HG03354 (cell line): ENCODE data around the gene TMIE.

Experiments
- ATAC-seq: cut with Tn5 transposase; IDR thresholded peaks from one replicate; pipeline ENCODE4 v1.9.1; 2021; ENCODE audit warnings: mild to moderate bottlenecking; ENCODE audit not compliant: unreplicated experiment, poor library complexity, severe bottlenecking

Gene TMIE

DNA sequence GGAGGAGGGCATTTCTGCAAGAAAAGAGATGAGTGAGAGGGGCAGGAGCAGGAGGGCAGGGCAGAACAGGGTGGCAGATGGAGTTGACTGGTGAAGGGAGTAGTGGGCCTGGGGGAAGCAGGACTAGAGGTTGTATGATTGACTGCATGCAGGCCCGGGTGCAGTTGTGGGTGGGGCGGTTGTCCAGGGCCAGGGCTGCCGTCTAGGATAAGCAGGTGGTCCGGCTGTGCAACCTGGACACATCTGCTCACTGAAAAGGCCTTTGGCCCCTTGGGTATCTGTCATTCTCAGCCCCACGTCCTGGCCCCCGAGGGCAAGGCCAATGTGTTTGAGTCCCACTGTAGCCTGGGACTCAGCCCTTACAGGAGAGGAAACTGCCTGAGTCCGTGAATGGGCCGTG is 33.1 kb upstream of the TMIE start:
- no peak for ATAC-seq

DNA sequence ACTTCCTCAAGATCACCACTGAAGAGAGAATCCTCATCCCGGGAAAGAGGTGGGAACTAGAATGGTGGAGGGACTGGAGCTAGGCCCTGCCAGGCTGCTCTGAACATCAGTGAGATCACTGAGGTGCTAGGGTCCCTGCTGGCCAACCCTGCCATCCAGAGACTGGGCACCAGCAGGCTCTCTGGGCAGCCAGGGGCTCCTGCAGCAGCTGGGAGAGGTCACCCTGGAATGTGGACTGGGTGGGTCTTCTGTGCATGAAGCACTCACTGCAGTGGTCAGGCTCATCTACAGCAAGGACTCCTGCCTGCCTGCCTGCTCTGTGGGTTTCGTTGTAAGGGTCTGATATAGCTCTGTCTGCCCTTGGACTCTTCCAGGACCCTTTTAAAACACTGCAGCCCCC is 32.6 kb upstream of the TMIE start:
- no peak for ATAC-seq

DNA sequence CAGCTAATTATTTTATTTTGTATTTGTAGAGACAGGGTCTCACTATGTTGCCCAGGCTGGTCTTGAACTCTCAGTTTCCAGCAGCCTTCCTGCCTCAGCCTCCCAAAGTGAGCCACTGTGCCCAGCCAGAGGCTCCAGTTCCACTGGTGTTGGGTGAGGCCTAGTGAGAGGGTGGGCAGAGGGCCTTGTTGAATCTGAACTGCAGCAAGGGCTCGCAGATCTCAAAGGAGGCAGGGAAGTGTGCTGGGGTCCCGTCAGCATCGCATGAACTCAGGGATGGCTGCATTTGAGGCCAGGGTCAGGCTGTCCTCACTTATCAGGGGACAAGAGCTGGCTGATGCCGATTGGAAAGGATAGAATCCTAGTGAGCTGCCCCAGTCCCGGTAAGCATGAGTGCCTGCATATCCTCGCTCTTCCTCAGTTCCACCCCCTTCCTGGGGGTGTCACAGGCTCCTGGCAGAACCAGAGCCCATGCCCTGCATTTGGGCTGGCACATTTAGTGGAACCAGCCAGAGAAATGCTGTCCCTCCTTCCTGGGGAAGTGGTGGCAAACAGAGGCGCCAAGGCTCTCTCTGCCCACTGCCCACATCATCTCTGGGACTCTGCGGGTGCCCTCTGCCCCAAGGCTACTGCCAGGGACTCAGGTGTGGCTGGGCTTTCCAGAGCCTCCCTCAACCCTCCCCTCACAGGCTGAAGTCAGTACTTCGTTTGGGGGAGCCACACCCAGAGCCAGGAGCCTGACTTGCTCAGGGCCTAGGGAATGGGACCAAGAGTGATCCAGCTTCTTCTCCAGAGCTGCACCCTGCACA is 31.8 kb upstream of the TMIE start:
- ATAC-seq, result no peak

DNA sequence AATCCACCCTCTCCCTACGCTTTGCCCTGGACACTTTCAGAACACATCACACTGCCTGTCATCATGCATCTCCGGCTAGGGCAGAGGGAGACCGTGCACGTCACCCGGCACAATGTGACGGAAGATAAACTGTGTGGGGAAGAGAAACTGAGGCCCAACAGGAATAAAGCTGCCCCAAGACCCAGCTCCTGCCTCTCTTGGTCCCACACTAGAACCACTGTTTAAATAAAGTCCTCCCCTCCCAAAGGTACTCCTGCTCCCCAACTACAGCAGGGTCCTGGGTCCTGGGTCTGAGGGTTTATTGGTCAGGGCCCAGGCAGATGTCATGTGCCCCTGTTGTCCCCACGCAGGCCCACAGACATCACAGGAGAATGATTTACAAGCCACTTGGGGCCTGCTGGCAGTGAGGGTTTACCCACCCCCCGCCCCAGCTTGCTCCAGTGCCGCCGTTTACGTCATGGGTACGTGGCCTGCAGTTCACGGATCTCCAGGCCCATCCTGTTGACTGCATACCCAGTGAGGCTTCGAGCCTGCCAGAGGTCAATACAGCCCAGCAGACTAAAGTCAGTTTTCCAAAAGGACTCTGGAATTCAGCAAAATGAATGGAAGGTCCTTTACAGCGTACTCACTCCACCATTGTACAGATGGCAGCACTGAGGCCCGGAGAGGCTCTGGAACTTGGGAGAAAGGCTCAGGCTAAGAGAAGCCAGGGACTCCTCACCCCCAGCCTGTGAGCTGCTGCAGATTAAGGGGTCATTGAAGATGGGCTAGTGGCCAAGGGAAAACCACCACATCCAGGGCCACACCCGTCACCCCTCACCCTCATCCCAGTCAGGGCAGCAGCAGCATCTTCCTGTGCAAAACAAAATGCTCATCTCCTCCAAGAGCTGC is 30.9 kb upstream of the TMIE start:
- ATAC-seq, result no peak

DNA sequence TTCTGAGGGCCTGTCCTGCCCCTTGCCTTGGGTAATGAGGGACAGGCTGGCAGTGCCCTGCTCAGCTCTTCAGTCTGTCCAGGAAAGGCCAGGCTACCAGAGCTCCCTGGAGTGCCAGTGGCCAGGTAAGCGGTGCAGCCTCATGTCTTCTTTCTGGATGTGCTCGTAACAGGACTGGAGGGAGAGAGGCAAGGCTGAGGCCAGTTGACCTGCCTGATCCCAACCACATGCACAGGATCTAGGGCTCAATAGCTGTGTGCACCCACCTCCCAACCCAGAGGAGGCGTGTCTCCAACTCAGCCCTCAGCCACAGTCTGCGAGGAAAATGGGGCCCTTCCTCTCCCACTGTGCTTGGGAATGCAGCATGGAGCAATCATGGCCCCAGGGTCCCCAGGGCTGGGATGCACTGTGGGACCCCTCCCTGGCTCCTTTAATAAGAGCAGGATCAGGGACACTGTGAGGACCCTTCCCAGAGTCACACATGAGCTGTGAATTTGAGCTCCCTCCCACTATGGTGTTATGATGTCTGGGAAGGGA is 30.2 kb upstream of the TMIE start:
- ATAC-seq, result no peak

DNA sequence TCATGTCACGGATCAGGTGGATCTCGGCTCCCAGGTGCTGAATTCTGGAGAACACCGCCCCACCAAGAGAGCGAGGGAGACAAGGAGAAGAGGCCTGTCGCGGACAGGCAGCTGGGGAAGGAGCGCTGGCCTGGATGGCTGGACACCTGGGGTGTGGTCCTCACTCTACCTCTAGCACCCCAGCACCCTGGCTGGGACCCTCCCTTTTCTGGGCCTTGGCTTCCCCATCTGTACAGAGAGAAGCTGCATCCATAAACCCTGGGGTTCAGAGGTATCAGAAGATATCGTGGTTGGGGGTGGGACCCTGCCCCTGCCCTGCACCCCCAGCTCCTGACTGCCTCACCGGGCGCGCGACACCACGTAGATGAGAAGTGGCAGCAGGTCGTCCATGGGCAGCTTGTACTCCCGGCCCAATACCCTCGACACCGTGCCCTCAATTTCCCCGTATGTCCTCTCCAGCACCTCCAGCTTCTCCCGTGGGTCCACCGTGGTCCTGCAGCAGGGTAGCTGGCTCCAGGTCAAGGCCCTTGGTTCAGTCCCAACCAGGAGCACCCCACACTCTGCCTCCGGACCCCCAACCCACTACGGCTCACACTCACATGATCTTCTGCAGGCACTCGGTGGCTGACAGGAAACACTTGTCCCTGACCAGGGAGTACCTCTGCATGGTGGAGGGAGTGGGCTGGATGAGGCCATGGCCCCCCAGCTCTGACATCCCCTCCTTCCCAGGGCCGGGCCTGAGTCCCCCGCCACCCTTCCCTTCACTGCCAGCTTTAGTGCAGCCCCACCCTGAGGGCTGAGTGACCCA is 29.4 kb upstream of the TMIE start:
- ATAC-seq, result no peak

DNA sequence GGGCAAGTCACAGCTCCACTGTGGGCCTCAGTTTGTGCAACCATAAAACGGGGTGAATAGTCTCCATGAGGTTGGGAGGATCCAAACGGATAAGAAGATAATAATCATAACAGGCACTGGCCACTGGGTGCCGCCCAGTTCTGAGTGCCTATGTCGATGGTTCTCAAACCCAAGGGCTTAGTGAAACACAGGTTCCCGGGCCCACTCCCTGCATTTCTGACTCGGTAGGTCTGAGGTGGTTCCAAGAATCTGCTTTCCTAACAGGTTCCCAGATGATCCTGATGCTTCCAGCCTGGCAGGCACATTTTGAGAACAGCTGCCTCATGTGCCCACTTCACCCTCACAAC is 28.9 kb upstream of the TMIE start:
- ATAC-seq, result no peak

DNA sequence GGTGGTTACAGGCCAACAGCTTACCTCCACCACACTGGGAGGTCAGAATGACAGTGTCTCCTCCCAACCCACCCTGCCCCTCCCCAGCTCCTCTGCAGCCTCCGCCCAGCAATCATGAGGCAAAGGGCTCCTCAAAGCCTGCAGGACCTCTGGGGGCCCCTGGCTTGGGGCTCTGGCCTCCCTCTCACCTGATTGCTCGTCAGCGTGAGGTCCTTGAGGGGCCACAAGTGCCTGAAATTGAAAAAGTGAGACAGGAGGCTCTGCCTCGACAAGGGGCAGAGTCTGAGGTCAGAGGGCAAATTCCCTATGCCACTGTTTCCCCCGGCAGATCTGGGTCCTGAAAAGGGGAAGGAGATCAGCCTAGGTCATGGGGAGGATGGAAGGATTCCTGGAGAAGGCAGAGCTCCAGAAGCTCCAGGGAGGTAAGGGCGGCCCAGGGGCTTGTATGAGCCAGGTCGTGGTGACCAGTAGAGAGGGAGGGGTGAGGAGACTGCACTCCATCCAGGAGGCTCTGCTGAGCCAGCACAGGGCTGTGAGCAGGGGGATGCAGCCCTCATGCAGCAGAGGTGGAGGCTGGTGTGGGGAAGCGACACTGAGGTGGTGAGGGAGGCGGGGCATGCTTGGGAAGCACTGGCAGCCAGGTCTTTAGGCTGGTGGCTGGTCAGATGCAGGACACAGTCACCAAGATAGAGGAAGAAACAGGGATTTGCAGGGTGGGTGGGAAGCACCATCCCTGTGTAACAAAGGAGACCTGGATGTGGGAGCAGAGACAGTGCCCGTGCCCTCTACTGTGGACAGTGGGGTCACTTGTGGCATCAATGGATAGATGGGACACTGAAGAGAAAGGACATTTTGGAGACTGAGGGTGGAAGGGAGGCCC is 27.8 kb upstream of the TMIE start:
- ATAC-seq, result no peak

DNA sequence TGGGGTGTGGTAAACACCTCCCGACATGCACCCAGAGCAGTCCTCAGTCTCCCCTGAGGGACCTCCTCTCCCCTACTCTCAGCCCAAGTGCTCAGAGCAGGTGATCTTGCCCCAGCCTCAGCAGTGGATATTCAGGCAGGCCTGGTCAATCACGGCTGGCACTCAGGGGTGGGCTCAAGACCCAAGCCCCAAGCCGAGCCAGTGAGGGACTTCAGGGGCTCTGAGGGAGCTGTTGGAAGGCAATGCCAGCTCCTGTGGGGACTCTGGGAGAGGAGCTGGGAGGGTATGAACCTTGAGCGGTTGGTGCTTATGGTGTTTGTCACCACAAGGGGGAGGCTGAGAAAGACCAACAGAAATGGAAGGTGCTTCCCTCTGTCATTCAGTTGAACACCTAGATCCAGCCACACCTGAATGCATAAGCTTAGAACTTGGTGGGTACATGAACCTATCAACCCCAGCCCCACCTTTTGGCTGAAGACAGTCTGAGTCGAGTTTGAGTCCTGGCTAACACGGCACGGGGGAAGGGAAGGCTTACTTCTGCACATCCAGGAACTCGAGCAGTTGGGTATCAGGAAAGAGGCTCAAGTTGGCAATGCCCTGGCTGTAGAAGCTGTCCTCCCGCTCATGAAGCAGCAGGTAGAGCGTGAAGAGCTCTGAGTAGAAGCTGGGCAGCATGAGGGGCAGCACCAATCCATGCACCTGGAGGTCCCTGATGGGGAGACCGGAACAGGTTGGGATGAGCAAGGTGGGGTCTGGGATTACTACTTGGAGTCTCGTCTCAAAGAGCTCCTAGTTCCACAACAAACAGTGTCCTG is 27.0 kb upstream of the TMIE start:
- no peak for ATAC-seq

DNA sequence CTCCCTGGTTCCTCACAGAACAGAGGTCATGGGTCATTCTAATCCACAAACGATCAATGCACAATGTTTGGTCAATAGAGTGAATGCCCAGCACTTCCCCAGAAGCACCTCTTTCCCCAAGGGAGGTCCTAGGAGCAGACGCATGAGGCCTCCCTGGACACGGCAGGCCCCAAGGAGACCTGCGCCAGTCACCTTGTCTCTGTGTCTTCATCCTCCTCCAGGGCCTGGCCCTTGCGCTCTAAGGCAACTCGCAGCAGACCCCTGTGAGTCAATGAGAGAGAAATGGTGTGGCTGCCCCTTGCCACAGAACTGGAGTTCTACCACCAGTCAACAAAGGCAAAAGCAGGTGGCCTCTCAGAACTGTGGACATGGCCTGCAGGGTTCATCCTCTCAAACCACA is 25.8 kb upstream of the TMIE start:
- no peak for ATAC-seq

DNA sequence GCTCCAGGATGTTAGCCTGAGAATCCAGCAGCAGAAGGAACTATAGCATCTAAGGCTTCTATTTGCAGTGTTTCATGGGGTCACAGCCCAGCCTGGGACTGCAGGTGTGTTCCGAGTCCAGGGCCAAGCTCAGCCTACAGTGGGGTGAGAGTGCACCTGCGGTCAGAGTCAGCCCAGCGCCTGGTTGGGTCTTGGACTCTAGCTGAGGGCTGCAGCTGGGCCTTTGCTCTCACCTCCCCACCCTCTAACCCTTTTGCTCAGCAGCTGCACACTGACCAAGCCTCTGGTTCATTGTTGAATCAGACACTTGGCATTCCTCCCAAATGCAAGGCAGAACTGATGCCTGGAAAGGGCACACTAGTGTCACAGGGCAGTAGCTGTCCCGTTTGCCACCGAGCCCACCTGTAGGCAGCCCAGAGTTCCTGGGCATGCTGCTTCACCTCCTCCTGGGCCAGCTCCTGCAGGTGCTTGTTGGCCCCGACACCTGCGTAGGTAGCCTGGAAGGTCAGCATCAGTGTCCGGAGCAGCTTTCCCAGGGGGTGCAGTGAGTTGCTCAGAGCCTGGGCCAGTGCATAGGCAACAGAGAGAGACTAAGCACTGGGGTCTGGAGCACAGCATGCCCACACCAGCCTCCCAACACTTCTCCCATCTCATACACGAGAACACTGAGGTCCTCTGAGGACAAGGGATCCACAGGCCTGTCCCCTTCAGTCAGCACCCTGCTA is 25.2 kb upstream of the TMIE start:
- ATAC-seq, result no peak

DNA sequence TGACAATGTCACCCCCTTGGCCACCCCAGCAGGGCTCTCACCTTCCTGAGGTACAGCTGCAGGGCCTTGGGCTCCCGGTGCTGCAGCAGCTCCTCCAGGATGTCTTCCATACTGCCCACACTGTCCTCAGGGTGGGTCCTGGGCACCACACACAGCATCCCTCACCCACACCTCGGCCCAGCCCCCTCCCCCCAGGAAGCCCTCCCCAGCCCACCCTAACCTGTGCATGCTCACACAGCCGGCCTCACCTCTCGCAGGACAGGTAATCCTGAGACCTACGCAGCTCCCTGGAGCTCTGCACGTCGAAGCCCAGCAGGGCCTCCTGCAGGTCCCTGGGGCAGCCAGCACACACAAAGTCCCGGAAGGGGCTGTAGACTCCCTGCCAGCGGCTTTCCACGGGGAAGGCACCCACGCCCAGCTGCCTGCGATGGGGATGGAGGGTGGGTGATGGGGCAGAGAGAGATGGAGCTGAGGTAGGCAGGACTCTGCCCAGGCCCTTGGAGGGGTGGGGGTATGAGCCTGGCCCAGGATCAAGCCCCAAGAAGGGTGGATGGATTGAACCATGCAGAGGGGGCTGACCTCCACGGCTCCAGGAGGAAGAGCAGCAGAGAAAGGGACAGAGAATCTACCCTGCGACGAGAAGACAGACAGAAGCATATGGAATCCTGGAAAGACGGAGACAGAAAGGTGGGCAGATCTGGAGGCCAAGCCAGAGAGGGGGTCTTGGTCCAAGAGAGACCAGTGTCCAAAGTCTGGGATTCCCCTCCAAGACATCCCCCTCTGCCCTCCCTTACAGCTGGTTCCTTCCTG is 24.4 kb upstream of the TMIE start:
- no peak for ATAC-seq

DNA sequence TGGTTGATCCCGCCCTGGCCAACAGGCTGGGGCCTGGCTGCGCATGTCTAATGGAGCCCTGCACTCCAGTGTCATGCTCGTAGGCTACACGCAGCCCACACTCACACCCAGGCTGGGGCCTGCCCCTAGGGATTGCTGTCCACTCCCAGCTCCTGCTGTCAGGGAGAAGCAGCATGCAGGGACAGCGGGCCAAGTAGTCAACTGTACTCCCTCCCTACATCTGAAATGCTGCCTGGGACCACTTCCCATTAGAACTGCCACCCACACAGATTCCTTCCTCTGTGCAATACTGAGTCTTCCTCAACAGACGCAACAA is 23.8 kb upstream of the TMIE start:
- ATAC-seq, result no peak

DNA sequence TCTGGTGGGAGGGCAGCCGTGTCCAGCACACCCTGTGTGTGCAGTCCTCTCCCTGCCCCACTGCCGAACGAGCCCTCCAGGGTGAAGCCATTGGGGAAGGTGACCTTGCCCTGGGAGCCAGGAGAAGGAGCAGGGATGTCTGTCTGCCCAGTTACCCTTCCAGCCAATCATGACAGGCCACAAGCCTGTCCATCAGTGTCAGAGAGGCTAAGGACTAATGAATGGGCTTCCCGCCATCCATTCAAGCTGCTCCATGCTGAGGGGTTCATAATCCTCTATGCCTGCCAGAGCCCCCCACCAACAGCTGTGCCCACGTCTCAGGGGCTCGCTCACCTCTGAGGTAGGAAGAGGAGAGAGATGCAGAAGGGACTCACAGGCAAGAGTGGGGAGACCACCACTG is 22.9 kb upstream of the TMIE start:
- ATAC-seq, result no peak

DNA sequence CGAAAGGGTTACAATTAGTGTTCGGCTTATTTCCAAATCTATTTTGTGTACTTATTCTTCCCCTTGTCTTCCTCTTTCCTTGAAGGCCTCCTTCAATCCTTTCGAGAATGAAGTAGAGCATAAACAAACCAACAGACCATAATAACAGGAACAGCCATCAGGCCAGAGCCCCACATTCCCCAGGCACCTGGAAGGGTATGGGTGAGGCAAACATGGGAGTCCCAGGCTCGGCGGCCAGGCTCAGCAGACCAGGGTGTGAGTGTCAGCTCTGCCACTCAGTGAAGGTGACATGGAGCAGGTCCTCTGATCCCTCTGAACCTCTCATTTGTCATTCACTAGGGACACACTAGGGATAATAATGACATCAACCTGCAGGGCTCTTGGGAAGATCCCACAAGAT is 21.5 kb upstream of the TMIE start:
- ATAC-seq, result no peak

DNA sequence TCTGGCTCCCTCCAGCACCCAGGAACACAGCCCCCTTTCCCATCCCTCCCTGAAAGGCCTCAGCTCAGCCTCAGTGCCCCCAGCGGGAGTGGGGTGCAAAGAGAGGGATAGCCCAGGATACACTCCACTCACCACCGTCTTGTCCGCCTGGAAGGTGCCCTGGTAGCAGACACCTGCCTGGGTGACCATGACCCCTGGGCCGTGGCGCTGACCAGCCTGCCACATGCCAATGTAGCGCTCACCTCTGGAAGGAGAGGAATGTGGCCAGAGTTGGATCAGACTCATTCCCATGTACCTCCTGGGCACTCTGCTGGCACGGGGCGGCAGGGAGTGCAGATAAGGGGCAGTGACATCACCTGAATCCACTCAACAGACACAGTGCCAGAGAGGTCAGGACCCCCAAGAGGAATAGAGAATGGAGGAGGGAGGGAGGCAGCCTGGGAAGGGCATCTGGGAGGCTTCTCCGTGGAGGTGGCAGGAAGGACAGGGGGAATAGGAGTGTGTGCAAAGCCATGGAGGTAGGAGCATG is 20.8 kb upstream of the TMIE start:
- no peak for ATAC-seq

DNA sequence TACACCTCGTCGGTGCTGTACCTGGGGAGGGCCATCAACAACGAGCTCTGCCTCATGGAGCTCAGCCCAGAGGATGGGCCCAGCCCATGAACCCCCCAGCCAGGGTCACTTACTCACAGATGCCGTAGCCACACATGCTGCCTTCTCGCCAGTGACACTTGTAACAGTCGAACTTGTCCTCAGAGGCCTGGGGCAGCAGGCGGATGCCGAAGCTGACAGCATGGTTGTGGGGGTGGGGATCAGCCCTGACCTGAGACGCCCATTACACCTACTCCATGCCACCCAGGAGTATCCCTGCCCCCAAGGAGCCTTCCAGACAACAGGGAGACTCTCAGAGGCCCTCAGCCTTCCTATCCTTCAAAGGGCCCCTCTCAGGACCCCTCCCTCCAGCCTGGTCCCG is 19.8 kb upstream of the TMIE start:
- ATAC-seq, result no peak
